Smooth muscle cell (in vitro differentiated cells): ENCODE results near the gene MOV10. TPM values are rescaled to one million over a fixed set of nuclear protein-coding genes. Genes with fewer than 3 reads are reported as not detected.
"Not testable (repeated sequence)": the region's sequence is repeated elsewhere in the genome, so short reads cannot be mapped to it uniquely, and the experiment has no call there.

Experiments
- DNase-seq: peaks from one replicate; lab custom pipeline; 2025; ENCODE audit not compliant: unreplicated experiment; lab: John Stamatoyannopoulos, UW
- H2AFZ ChIP-seq: fragments of 200-600 bp; sonication (generic); 2 replicates; pipeline ENCODE4 v1.6.0; 2016; ENCODE audit warnings: antibody characterized with exemption, low read depth, mild to moderate bottlenecking
- H3F3A ChIP-seq: fragments of 200-600 bp; sonication (generic); 2 replicates; pipeline ENCODE4 v1.6.0; 2017; ENCODE audit warnings: antibody characterized with exemption, low read depth
- H3K27ac ChIP-seq: fragments of 200-600 bp; sonication (generic); 2 replicates; pipeline ENCODE4 v1.5.1; 2016; ENCODE audit warnings: low read depth, mild to moderate bottlenecking
- H3K27me3 ChIP-seq: fragments of 200-600 bp; sonication (generic); 2 replicates; pipeline ENCODE4 v1.6.1; 2016; ENCODE audit warnings: low read depth, mild to moderate bottlenecking
- H3K36me3 ChIP-seq: fragments of 200-600 bp; sonication (generic); 2 replicates; pipeline ENCODE4 v1.5.1; 2016; ENCODE audit warnings: low read depth
- H3K4me1 ChIP-seq: fragments of 200-600 bp; sonication (generic); 2 replicates; pipeline ENCODE4 v1.5.1; 2016; ENCODE audit warnings: low read depth
- H3K4me2 ChIP-seq: fragments of 200-600 bp; sonication (generic); 2 replicates; pipeline ENCODE4 v1.6.0; 2016; ENCODE audit warnings: mild to moderate bottlenecking
- H3K4me3 ChIP-seq: fragments of 200-600 bp; sonication (generic); 2 replicates; pipeline ENCODE4 v1.5.1; 2016; ENCODE audit warnings: mild to moderate bottlenecking
- H3K79me2 ChIP-seq: fragments of 200-600 bp; sonication (generic); 2 replicates; pipeline ENCODE4 v1.6.0; 2016; ENCODE audit warnings: low read depth, mild to moderate bottlenecking
- H3K9ac ChIP-seq: fragments of 200-600 bp; sonication (generic); 2 replicates; pipeline ENCODE4 v1.6.0; 2016; ENCODE audit warnings: low read depth
- H3K9me3 ChIP-seq: fragments of 200-600 bp; sonication (generic); replicated peaks from 2 replicates; pipeline ENCODE4 v1.5.1; 2016; ENCODE audit warnings: low read depth
- H4K20me1 ChIP-seq: fragments of 200-600 bp; sonication (generic); 2 replicates; pipeline ENCODE4 v1.6.0; 2016; ENCODE audit warnings: low read depth
- WGBS: methylation state at CpG from one replicate; pipeline ENCODE4 v1.1.7; 2016; ENCODE audit warnings: low lambda C conversion rate; 5-methylcytosine and 5-hydroxymethylcytosine counted together
- polyA plus RNA-seq: library from polyadenylated mRNA; unstranded; fragments of >200 nt; fragmentation: Nextera tagmentation; extraction: Ambion mirVana; gene quantifications from 2 replicates; pipeline ENCODE4 v1.2.1, GENCODE V29; 2016
- total RNA-seq: library from RNA; depleted of rRNA; stranded (reverse); fragments of >200 nt; gene quantifications from 2 replicates; pipeline ENCODE4 v1.2.3, GENCODE V29; 2014
- TF ChIP-seq, protein P1 (sequence below): fragments of 200-600 bp; sonication (generic); IDR thresholded peaks from 2 replicates; pipeline ENCODE4 v1.5.1; 2017; ENCODE audit warnings: borderline replicate concordance, mild to moderate bottlenecking, antibody characterized with exemption; ENCODE audit not compliant: insufficient read depth, poor library complexity, severe bottlenecking

Gene MOV10
- total and polyA plus RNA-seq, 2 experiments from 2014 or later = 36.9 to 56.8 TPM

DNA sequence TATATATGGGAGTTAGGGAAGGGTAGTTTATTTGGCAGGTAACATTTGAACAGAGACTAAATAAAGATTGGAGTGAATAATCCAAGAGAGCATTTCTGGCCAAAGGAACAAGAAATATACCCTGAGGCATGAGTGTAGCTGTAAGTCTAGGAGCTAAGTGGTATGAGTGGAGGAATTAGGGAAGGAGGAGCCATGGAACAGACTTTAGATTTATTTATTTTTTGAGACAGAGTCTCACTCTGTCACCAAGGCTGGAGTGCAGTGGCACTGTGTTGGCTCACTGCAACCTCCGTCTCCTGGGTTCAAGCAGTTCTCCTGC is 36.4 kb upstream of the MOV10 start:
- WGBS = 100% methylated on average over 1 of the region's 1 CpG
- no peak for DNase-seq
- Histone ChIP-seq H3K79me2 (peaks cover 93% of the 10 kb centered on the region), H4K20me1 (peaks cover 93% of the 10 kb centered on the region), H3K4me3 (no peak overlapping the region), H3K27me3 (no peaks in the 10 kb centered on the region), H3K36me3 (no peaks in the 10 kb centered on the region), H3F3A (peaks cover 8% of the 10 kb centered on the region), H3K4me1 (peaks cover 3% of the 10 kb centered on the region), H3K27ac (peak overlapping the region; percentile 18), H3K9me3 (no peaks in the 10 kb centered on the region), H3K9ac (no peak overlapping the region), H2AFZ (no peak overlapping the region), H3K4me2 (no peak overlapping the region)
- TF ChIP-seq, protein P1, sequence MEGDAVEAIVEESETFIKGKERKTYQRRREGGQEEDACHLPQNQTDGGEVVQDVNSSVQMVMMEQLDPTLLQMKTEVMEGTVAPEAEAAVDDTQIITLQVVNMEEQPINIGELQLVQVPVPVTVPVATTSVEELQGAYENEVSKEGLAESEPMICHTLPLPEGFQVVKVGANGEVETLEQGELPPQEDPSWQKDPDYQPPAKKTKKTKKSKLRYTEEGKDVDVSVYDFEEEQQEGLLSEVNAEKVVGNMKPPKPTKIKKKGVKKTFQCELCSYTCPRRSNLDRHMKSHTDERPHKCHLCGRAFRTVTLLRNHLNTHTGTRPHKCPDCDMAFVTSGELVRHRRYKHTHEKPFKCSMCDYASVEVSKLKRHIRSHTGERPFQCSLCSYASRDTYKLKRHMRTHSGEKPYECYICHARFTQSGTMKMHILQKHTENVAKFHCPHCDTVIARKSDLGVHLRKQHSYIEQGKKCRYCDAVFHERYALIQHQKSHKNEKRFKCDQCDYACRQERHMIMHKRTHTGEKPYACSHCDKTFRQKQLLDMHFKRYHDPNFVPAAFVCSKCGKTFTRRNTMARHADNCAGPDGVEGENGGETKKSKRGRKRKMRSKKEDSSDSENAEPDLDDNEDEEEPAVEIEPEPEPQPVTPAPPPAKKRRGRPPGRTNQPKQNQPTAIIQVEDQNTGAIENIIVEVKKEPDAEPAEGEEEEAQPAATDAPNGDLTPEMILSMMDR = no peak

DNA sequence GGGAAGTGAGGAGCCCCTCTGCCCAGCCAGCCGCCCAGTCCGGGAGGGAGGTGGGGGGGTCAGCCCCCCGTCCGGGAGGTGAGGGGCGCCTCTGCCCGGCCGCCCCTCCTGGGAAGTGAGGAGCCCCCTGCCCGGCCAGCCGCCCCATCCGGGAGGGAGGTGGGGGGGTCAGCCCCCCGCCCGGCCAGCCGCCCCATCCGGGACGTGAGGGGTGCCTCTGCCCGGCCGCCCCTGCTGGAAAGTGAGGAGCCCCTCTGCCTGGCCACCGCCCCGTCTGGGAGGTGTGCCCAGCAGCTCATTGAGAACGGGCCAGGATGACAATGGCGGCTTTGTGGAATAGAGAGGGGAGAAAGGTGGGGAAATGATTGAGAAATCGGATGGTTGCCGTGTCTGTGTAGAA is 34.0 kb upstream of the MOV10 start:
- DNase-seq, H3K4me2 ChIP-seq, H3K36me3 ChIP-seq, H3K4me3 ChIP-seq, H3K27me3 ChIP-seq, H3K9me3 ChIP-seq, H3K4me1 ChIP-seq, H3F3A ChIP-seq, H3K27ac ChIP-seq, H3K9ac ChIP-seq, H2AFZ ChIP-seq: not testable (repeated sequence)
- Histone ChIP-seq H3K79me2 (peaks cover 93% of the 10 kb centered on the region), H4K20me1 (peaks cover 93% of the 10 kb centered on the region)
- WGBS = 96% methylated on average over 13 of the region's 23 CpGs

DNA sequence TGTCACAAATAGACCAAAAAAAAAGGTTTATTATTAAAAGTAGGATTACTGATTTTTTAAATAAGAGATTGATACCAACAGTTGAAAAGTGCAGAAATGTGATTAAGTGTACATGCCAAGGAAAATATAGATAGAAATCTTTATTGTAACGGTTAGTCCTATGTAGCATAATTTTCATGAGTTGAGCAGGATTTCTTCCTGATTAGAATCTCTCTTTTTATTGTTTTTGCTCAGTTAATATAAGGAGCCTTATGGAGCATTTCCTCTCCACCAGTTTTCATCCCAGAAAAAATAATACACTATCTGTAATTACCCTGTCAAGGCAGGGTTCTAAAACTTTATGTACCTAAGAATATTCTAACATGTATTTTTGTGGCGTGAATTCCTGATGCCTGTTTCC is 31.4 kb upstream of the MOV10 start:
- Histone ChIP-seq H3K9ac (no peak overlapping the region), H2AFZ (no peak overlapping the region), H4K20me1 (peaks cover 93% of the 10 kb centered on the region), H3F3A (peaks cover 5% of the 10 kb centered on the region), H3K4me3 (no peak overlapping the region), H3K27me3 (no peaks in the 10 kb centered on the region), H3K79me2 (peaks cover 93% of the 10 kb centered on the region), H3K9me3 (no peaks in the 10 kb centered on the region), H3K4me2 (no peak overlapping the region), H3K36me3 (peaks cover 13% of the 10 kb centered on the region), H3K27ac (no peak overlapping the region), H3K4me1 (no peaks in the 10 kb centered on the region)
- 94% methylated on average over 2 of the region's 2 CpGs for WGBS
- TF ChIP-seq, protein P1 = no peak
- DNase-seq = no peak

DNA sequence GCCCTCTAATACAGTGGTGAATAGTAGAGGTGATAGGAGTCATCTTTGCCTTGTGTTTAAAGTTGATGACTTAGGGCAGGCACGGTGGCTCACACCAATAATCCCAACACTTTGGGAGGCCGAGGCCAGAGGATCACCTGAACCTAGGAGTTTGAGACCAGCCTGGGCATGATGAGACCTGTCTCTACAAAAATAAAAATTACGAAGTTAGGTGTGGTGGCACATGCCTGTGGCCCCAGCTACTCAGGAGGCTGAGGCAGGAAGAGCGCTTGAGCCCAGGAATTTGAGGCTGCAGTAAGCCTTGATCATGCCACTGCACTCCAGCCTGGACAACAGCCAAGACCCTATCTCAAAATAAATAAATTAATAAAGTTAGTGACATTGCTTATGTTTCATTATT is 28.2 kb upstream of the MOV10 start:
- peaks cover 100% of the 10 kb centered on the region for H4K20me1 ChIP-seq

More for the DNA sequence above, 28.2 kb upstream of the MOV10 start:
- Histone ChIP-seq H3K9ac (no peak overlapping the region), H3K4me1 (no peaks in the 10 kb centered on the region), H3F3A (peaks cover 5% of the 10 kb centered on the region), H3K36me3 (peaks cover 40% of the 10 kb centered on the region), H3K9me3 (no peaks in the 10 kb centered on the region), H3K27ac (no peak overlapping the region), H3K79me2 (peaks cover 87% of the 10 kb centered on the region), H3K27me3 (no peaks in the 10 kb centered on the region), H2AFZ (no peak overlapping the region), H3K4me2 (no peak overlapping the region), H3K4me3 (no peak overlapping the region)
- no peak for DNase-seq
- TF ChIP-seq, protein P1 = no peak
- WGBS = 97% methylated on average over 4 of the region's 4 CpGs
